ENCODE results near the gene RPS21. TPM values are rescaled to one million over a fixed set of nuclear protein-coding genes. Genes with fewer than 3 reads are reported as not detected.

The RPS21 gene
- total and polyA plus RNA-seq, 2 of the 4 experiments (the other 2 are of a cell fraction) = 2,710 to 4,298 TPM

Other genes with a start within 250 kb of the RPS21 start
- 458 and 487 TPM in 2 replicates for gene PSMA7, start 243.7 kb upstream of the RPS21 start, total RNA-seq (2012; rRNA removed)
- gene PSMA7, start 243.7 kb upstream of the RPS21 start, polyA plus RNA-seq (2012; rRNA removed) = 417 and 520 TPM in 2 replicates
- 8.1 and 10.6 TPM in 2 replicates for gene SS18L1, start 243.3 kb upstream of the RPS21 start, total RNA-seq (2012; rRNA removed)
- 12.2 and 15.6 TPM in 2 replicates for gene SS18L1, start 243.3 kb upstream of the RPS21 start, polyA plus RNA-seq (2012; rRNA removed)
- gene MTG2, start 204.1 kb upstream of the RPS21 start, total RNA-seq (2012; rRNA removed) = 11.5 and 12.2 TPM in 2 replicates
- 23.9 and 25.2 TPM in 2 replicates for gene MTG2, start 204.1 kb upstream of the RPS21 start, polyA plus RNA-seq (2012; rRNA removed)
- not detected in 2 replicates for gene HRH3, start 166.8 kb upstream of the RPS21 start, total RNA-seq (2012; rRNA removed)
- gene HRH3, start 166.8 kb upstream of the RPS21 start, polyA plus RNA-seq (2012; rRNA removed) = not detected in 2 replicates
- gene OSBPL2, start 148.6 kb upstream of the RPS21 start, total RNA-seq (2012; rRNA removed) = 27.6 and 28.6 TPM in 2 replicates
- 17.7 and 19.3 TPM in 2 replicates for gene OSBPL2, start 148.6 kb upstream of the RPS21 start, polyA plus RNA-seq (2012; rRNA removed)
- gene ADRM1, start 84.1 kb upstream of the RPS21 start, total RNA-seq (2012; rRNA removed) = 96.9 and 103 TPM in 2 replicates
- gene ADRM1, start 84.1 kb upstream of the RPS21 start, polyA plus RNA-seq (2012; rRNA removed) = 149 and 188 TPM in 2 replicates
- gene LAMA5, start 19.8 kb upstream of the RPS21 start, total RNA-seq (2012; rRNA removed) = 0.56 and 0.90 TPM in 2 replicates
- gene LAMA5, start 19.8 kb upstream of the RPS21 start, polyA plus RNA-seq (2012; rRNA removed) = 7.3 and 11.4 TPM in 2 replicates
- 1.1 and 1.4 TPM in 2 replicates for gene CABLES2, start 20.2 kb downstream of the RPS21 start, total RNA-seq (2012; rRNA removed)
- 5.1 TPM in 2 replicates for gene CABLES2, start 20.2 kb downstream of the RPS21 start, polyA plus RNA-seq (2012; rRNA removed)
- gene RBBP8NL, start 40.4 kb downstream of the RPS21 start, total RNA-seq (2012; rRNA removed) = not detected in 2 replicates
- not detected in 2 replicates for gene RBBP8NL, start 40.4 kb downstream of the RPS21 start, polyA plus RNA-seq (2012; rRNA removed)
- not detected in 2 replicates for gene GATA5, start 88.9 kb downstream of the RPS21 start, total RNA-seq (2012; rRNA removed)
- not detected in 2 replicates for gene GATA5, start 88.9 kb downstream of the RPS21 start, polyA plus RNA-seq (2012; rRNA removed)

All from IMR-90 (cell line).